Esophagus muscularis mucosa (tissue), 4 donors: Measurements from ENCODE around the gene FBN1. TPM values are rescaled to one million over a fixed set of nuclear protein-coding genes. Genes with fewer than 3 reads are reported as not detected.

ENCODE experiments used
- DNase-seq: peaks from one replicate; pipeline ENCODE4 v3.0.0-alpha.2; 2017; ENCODE audit errors: extremely low spot score
- H3K27ac ChIP-seq, 4 donors: fragments of 200-600 bp; sonication (generic); replicated peaks in 1 of 4; 1 replicate in 3 of 4; 2 replicates in 1 of 4; pipeline ENCODE4 v1.5.1; 2016 to 2019; ENCODE audit warnings: mild to moderate bottlenecking in 1 of 4
- H3K27me3 ChIP-seq, 4 donors: fragments of 200-600 bp; sonication (generic); one replicate each; pipeline versions ENCODE4 v1.5.1 to v1.6.0; 2016 to 2019
- H3K36me3 ChIP-seq, 4 donors: fragments of 200-600 bp; sonication (generic); one replicate each; pipeline ENCODE4 v1.5.1; 2016 to 2019
- H3K4me1 ChIP-seq, 4 donors: fragments of 200-600 bp; sonication (generic); one replicate each; pipeline ENCODE4 v1.5.1; 2016 to 2019
- H3K4me3 ChIP-seq, 4 donors: fragments of 200-600 bp; sonication (generic); 1 replicate in 2 of 4; 2 replicates in 2 of 4; pipeline ENCODE4 v1.5.1; 2016 to 2019; ENCODE audit warnings: mild to moderate bottlenecking in 4 of 4, moderate library complexity in 1 of 4
- H3K9me3 ChIP-seq, 4 donors: fragments of 200-600 bp; sonication (generic); 1 replicate in 3 of 4; 2 replicates in 1 of 4; pipeline ENCODE4 v1.5.1; 2016 to 2019
- CTCF ChIP-seq, 3 experiments: fragments of 200-600 bp in 2 of 3; fragments of 450-650 bp in 1 of 3; sonication (generic) in 2 of 3; IDR thresholded peaks; one replicate each; pipeline ENCODE4 v1.5.1; 2017 to 2019; ENCODE audit warnings: antibody characterized with exemption in 3 of 3, mild to moderate bottlenecking in 2 of 3, moderate library complexity in 1 of 3
- EP300 ChIP-seq: sonication (generic); formaldehyde crosslinking; IDR thresholded peaks from one replicate; pipeline ENCODE4 v1.6.1; 2017; ENCODE audit warnings: antibody characterized with exemption
- POLR2A ChIP-seq: fragments of 450-650 bp; IDR thresholded peaks from one replicate; pipeline ENCODE4 v1.6.1; 2017; ENCODE audit warnings: antibody characterized with exemption, moderate library complexity, mild to moderate bottlenecking, low read depth
- POLR2AphosphoS5 ChIP-seq, 2 donors: sonication (generic); formaldehyde crosslinking; IDR thresholded peaks; one replicate each; pipeline ENCODE4 v1.6.1; 2017; ENCODE audit warnings: antibody characterized with exemption in 2 of 2
- WGBS: methylation state at CpG from one replicate; pipeline ENCODE4 v1.1.5; 2018; 5-methylcytosine and 5-hydroxymethylcytosine counted together
- intact Hi-C: fragments of 100-400 bp; cut with DNase I; formaldehyde crosslinking; loops from one replicate; pipeline ENCODE4 v1.15.1; 2023
- total RNA-seq, 4 donors: library from RNA; depleted of rRNA; stranded (reverse); fragments of >200 nt; gene quantifications; one replicate each; pipeline versions ENCODE4 v1.1.0 to v1.2.1, GENCODE V29; 2016

FBN1 gene
- total RNA-seq, 4 donors from 2014 or later = 159 to 253 (median 226) TPM

- no peak overlapping the region for H3K4me3 ChIP-seq
- intact Hi-C loops = no loop called here
- H3K36me3 ChIP-seq = no peaks in the 10 kb centered on the region
- DNase-seq = no peak
- H3K4me1 ChIP-seq = peaks cover 0 to 8% (median 3%) of the 10 kb centered on the region in 4 donors
- H3K27ac ChIP-seq = no peak overlapping the region
- H3K9me3 ChIP-seq = no peaks in the 10 kb centered on the region
- TF ChIP-seq POLR2A (no peak), CTCF (IDR thresholded peaks at IDR 0.05) (no peak), POLR2AphosphoS5 (IDR thresholded peaks at IDR 0.05) (peak; percentile 23 to 33), EP300 (no peak)
- WGBS = 94% methylated on average over 2 of the region's 2 CpGs
- no peaks in the 10 kb centered on the region for H3K27me3 ChIP-seq
Observed at GRCh38 chr15:48682942-48683651, 37.6 kb upstream of the FBN1 start.

GRCh38 chr15:48681353-48681752 lies 35.8 kb upstream of the FBN1 start:
- H3K36me3 ChIP-seq = no peaks in the 10 kb centered on the region
- H3K4me3 ChIP-seq = no peak overlapping the region
- intact Hi-C loops = no loop called here
- H3K9me3 ChIP-seq = no peaks in the 10 kb centered on the region
- H3K27me3 ChIP-seq = no peaks in the 10 kb centered on the region
- H3K4me1 ChIP-seq = peaks cover 0 to 8% (median 3%) of the 10 kb centered on the region in 4 donors
- TF ChIP-seq EP300 = no peak
- TF ChIP-seq POLR2A = no peak
- no peak for TF ChIP-seq CTCF (IDR thresholded peaks at IDR 0.05)
- no peak for TF ChIP-seq POLR2AphosphoS5 (IDR thresholded peaks at IDR 0.05)
- DNase-seq = no peak
- H3K27ac ChIP-seq = no peak overlapping the region
- 93% methylated on average over 3 of the region's 3 CpGs for whole genome bisulfite sequencing

GRCh38 chr15:48680841-48681240 lies 35.3 kb upstream of the FBN1 start:
- Histone ChIP-seq H3K27ac (no peak overlapping the region), H3K4me1 (peaks cover 0 to 8% (median 3%) of the 10 kb centered on the region in 4 donors), H3K36me3 (no peaks in the 10 kb centered on the region), H3K9me3 (no peaks in the 10 kb centered on the region), H3K4me3 (no peak overlapping the region), H3K27me3 (no peaks in the 10 kb centered on the region)
- 79% methylated on average over 1 of the region's 1 CpG for WGBS
- DNase-seq = no peak
- TF ChIP-seq CTCF (IDR thresholded peaks at IDR 0.05) (no peak), EP300 (no peak), POLR2A (no peak), POLR2AphosphoS5 (IDR thresholded peaks at IDR 0.05) (no peak)
- intact Hi-C loops = no loop called here

- 78% methylated on average over 2 of the region's 2 CpGs for WGBS
- Histone ChIP-seq H3K27me3 (no peaks in the 10 kb centered on the region), H3K9me3 (no peaks in the 10 kb centered on the region), H3K27ac (no peak overlapping the region), H3K36me3 (no peaks in the 10 kb centered on the region), H3K4me3 (no peak overlapping the region), H3K4me1 (peaks cover 0 to 8% (median 3%) of the 10 kb centered on the region in 4 donors)
- intact Hi-C loops = no loop called here
- TF ChIP-seq POLR2A (no peak), EP300 (no peak)
- no peak for DNase-seq
Observed at GRCh38 chr15:48679952-48680351, 34.4 kb upstream of the FBN1 start.

GRCh38 chr15:48678851-48679250 lies 33.3 kb upstream of the FBN1 start:
- no peak overlapping the region for H3K4me3 ChIP-seq
- no peaks in the 10 kb centered on the region for H3K36me3 ChIP-seq
- WGBS = 94% methylated on average over 7 of the region's 7 CpGs
- H3K27me3 ChIP-seq = no peaks in the 10 kb centered on the region
- no peak for DNase-seq
- no peak for TF ChIP-seq EP300
- TF ChIP-seq POLR2AphosphoS5 (IDR thresholded peaks at IDR 0.05) = no peak
- no peak for TF ChIP-seq CTCF (IDR thresholded peaks at IDR 0.05)
- TF ChIP-seq POLR2A = no peak
- peaks cover 0 to 8% (median 3%) of the 10 kb centered on the region in 4 donors for H3K4me1 ChIP-seq
- H3K27ac ChIP-seq = no peak overlapping the region
- intact Hi-C loops = no loop called here
- H3K9me3 ChIP-seq = no peaks in the 10 kb centered on the region
